B cell (primary cell): ENCODE data around the gene TBC1D20.
A peak's percentile ranks its signal among the peaks of the same experiment; 100 is the strongest.

Source experiments
- EZH2 ChIP-seq: IDR thresholded peaks from 2 replicates; pipeline ENCODE4 v1.6.1; 2012; ENCODE audit warnings: borderline replicate concordance, low read depth, mild to moderate bottlenecking, moderate library complexity, low read length; ENCODE audit not compliant: insufficient read depth, poor library complexity, severe bottlenecking
- TF ChIP-seq, protein P1 (sequence below): fragments of 200-600 bp; IDR thresholded peaks from one replicate; pipeline ENCODE4 v1.8.0; 2022; ENCODE audit warnings: antibody characterized with exemption, mild to moderate bottlenecking

DNA sequence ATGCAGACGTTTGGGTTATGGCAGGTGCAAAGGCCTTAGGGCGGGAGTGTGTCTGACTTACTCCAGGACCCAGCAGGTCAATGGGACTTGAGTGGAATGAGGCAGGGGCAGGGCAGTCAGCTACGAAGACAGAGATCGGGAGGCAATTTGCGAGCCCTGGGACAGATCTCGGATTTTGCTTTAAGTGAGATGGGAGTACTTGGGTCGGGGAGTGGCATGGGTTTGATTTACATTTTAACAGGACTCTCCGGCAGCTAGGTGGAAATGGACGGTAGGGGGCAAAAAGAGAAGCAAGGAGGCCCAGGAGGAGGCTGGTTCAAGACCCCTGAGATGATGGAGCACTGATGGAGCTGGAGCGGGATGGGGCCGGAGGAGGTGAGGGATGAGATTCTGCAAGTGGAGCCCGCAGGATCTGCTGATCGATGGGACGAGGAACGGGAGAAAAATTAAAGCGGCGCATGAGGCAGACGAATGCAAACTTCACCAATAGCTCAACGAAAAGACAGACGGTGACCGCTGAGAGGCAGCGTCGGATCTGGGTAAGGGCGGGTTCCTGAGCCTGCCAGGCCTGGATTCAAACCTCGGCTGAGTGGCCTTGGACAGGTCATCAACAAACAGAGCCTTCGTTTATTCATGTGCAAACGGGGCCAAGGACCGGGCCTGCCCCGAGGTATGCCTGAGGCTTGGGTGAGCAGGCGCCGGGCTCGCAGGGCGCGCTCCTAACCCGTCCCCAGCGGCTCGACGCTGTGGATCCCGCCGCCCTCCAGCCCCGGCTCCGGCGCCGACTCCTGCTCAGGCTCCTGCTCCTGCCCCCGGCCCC, 55.0 kb downstream of the TBC1D20 start:
- TF ChIP-seq, protein P1, sequence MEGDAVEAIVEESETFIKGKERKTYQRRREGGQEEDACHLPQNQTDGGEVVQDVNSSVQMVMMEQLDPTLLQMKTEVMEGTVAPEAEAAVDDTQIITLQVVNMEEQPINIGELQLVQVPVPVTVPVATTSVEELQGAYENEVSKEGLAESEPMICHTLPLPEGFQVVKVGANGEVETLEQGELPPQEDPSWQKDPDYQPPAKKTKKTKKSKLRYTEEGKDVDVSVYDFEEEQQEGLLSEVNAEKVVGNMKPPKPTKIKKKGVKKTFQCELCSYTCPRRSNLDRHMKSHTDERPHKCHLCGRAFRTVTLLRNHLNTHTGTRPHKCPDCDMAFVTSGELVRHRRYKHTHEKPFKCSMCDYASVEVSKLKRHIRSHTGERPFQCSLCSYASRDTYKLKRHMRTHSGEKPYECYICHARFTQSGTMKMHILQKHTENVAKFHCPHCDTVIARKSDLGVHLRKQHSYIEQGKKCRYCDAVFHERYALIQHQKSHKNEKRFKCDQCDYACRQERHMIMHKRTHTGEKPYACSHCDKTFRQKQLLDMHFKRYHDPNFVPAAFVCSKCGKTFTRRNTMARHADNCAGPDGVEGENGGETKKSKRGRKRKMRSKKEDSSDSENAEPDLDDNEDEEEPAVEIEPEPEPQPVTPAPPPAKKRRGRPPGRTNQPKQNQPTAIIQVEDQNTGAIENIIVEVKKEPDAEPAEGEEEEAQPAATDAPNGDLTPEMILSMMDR: peak; percentile 64
- no peak for TF ChIP-seq EZH2
